NB4 (cell line): ENCODE measurements around the gene SLC35A5.

Experiments
- CTCF ChIP-seq: IDR thresholded peaks from one replicate; pipeline ENCODE4 v1.5.1; 2012; ENCODE audit warnings: low read depth, low read length
- MAX ChIP-seq: IDR thresholded peaks from 2 replicates; pipeline ENCODE4 v1.6.1; 2011; ENCODE audit warnings: low read depth, low read length
- MYC ChIP-seq: IDR thresholded peaks from 2 replicates; pipeline ENCODE4 v1.6.1; 2011; ENCODE audit warnings: low read depth, low read length

GRCh38 chr3:112593258-112593657 is 31.4 kb downstream of the SLC35A5 start:
- no peak for TF ChIP-seq MAX
- TF ChIP-seq CTCF, result no peak
- TF ChIP-seq MYC, result no peak
